Activated CD4-positive, alpha-beta memory T cell treated with anti-CD3 and anti-CD28 coated beads, Interleukin-2, amount 10 ng/mL, durations not matched to agents 7 days and 5 days (primary cell): ENCODE data around the gene NUDT16L1. TPM values are rescaled to one million over a fixed set of nuclear protein-coding genes. Genes with fewer than 3 reads are reported as not detected.
A peak's percentile ranks its signal among the peaks of the same experiment; 100 is the strongest.

Experiments
- CTCF ChIA-PET: fragments of 350-600 bp; sonication (Branson Sonifier 250); formaldehyde crosslinking; loops from one replicate; lab custom pipeline; 2021; ENCODE audit warnings: antibody characterized with exemption, inconsistent platforms; lab: Charles Lee
- POLR2A ChIA-PET: fragments of 350-600 bp; sonication (Branson Sonifier 250); formaldehyde crosslinking; loops from one replicate; lab custom pipeline; 2021; ENCODE audit warnings: antibody characterized with exemption; lab: Charles Lee
- DNase-seq: peaks from one replicate; pipeline ENCODE4 v3.0.0-alpha.2; 2020
- H3K27ac Mint-ChIP-seq: one replicate; pipeline ENCODE4 v1.8.0; 2021; ENCODE audit warnings: mild to moderate bottlenecking, mixed read lengths
- H3K27me3 Mint-ChIP-seq: one replicate; pipeline ENCODE4 v1.8.0; 2021; ENCODE audit warnings: mixed read lengths
- H3K36me3 Mint-ChIP-seq: one replicate; pipeline ENCODE4 v1.8.0; 2021; ENCODE audit warnings: low read depth, mixed read lengths
- H3K4me1 Mint-ChIP-seq: one replicate; pipeline ENCODE4 v1.8.0; 2021; ENCODE audit warnings: mixed read lengths
- H3K4me3 Mint-ChIP-seq: one replicate; pipeline ENCODE4 v1.8.0; 2021; ENCODE audit warnings: mild to moderate bottlenecking, mixed read lengths
- H3K9me3 Mint-ChIP-seq: one replicate; pipeline ENCODE4 v1.8.0; 2021; ENCODE audit warnings: mixed read lengths
- total RNA-seq, 2 experiments: library from RNA; stranded (reverse); gene quantifications; one replicate each; pipeline ENCODE4 v1.2.3, GENCODE V29; 2021

The NUDT16L1 gene
- total RNA-seq, 2 experiments from 2014 or later, result 24.2 to 25.5 TPM

DNA sequence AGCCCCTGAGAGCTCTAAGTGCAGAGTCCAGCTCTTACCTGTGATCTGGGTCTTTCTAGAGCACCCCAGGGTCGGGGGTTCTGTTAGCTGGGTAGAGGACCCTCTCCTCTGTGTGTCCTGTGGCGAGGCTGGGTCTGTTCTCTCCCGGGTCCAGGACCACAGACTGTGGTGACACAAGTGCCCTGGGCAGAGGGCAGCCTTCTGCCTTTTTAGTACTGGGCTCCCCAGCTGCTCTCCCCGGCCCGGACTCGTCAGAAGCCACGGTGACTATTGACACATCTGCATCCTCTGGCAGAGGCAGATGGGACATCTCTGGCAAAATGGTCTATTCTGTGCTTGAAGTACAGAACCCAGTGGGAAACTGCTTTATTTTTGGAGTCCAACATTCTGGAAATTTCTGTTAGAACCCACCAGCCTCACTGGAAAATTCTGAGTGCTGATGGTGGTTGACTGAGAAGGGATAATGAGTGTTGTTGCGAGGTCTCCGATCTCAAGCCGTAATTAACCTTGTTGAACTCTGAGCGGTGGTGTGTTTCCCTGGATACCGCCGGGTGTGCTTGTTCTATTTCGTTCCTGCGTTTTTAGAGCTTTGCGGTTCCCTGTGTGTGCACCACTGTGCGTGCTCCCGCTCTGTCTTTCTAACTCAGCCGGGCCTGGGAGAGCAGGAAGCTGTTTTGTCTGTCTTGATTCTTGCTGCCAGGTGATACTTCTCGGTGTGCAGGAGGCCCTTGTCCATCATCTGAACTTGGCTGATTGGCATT, 26.0 kb upstream of the NUDT16L1 start:
- Mint-ChIP-seq H3K27ac (peak overlapping the region; percentile 37), H3K9me3 (no peaks in the 10 kb centered on the region), H3K4me3 (no peak overlapping the region), H3K27me3 (no peaks in the 10 kb centered on the region), H3K36me3 (peaks cover 22% of the 10 kb centered on the region), H3K4me1 (peaks cover 40% of the 10 kb centered on the region)
- CTCF ChIA-PET, result interaction anchor here (0.5 to 1.1 kb wide), 3 partner anchors 9 to 48 kb away, joined by 3 to 4 read pairs (median 3); no protein-coding TSS in a partner anchor
- POLR2A ChIA-PET, result interaction anchor here (0.6 kb wide), 1 partner anchor 180 kb away, joined by 3 read pairs; no protein-coding TSS in a partner anchor
- DNase-seq, result no peak

- no peaks in the 10 kb centered on the region for H3K27me3 Mint-ChIP-seq
- H3K27ac Mint-ChIP-seq, result no peak overlapping the region
- H3K9me3 Mint-ChIP-seq, result no peaks in the 10 kb centered on the region
- ChIA-PET POLR2A (interaction anchor here (0.6 kb wide), 1 partner anchor 181 kb away, joined by 3 read pairs; no protein-coding TSS in a partner anchor), CTCF (interaction anchor here (1.1 kb wide), 1 partner anchor 18 kb away, joined by 4 read pairs; no protein-coding TSS in a partner anchor)
- no peak overlapping the region for H3K4me3 Mint-ChIP-seq
- H3K36me3 Mint-ChIP-seq, result peaks cover 20% of the 10 kb centered on the region
- peaks cover 35% of the 10 kb centered on the region for H3K4me1 Mint-ChIP-seq
- no peak for DNase-seq
These were observed 24.9 kb upstream of the NUDT16L1 start for GRCh38 chr16:4668313-4668960.

DNA sequence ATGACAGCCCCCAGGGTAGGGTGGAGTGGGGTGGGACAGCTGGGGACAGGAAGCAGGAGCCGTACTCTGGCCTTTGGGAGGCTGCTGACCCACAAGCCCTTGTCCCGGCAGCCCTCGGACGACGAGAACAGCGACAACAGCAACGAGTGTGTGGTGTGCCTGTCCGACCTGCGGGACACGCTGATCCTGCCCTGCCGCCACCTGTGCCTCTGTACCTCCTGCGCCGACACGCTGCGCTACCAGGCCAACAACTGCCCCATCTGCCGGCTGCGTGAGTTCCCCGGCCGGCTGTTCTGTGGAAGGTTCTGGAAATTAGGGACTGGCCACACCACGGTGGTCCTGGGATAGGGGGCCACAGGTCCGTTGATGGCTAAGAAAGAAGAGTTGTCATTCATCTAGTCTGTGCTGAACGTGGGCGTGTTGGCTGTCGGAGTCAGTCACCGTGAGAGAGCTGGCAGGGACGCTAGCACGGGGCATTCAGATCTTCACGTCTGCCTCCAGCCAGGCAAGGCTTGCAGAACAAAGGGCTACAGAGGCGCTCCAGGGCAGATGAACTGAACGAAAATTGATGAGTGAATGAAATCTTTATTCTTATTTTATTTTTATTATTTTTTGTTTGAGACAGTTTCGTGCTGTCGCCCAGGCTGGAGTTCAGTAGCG, 19.8 kb upstream of the NUDT16L1 start:
- CTCF ChIA-PET, result no interaction called here

GRCh38 chr16:4674926-4675530, 18.3 kb upstream of the NUDT16L1 start:
- H3K4me1 Mint-ChIP-seq, result peaks cover 33% of the 10 kb centered on the region
- H3K36me3 Mint-ChIP-seq, result peaks cover 24% of the 10 kb centered on the region
- no peak for DNase-seq
- POLR2A ChIA-PET, result no interaction called here
- no peak overlapping the region for H3K4me3 Mint-ChIP-seq
- H3K27me3 Mint-ChIP-seq, result no peaks in the 10 kb centered on the region
- peak overlapping the region; percentile 100 for H3K27ac Mint-ChIP-seq
- no peaks in the 10 kb centered on the region for H3K9me3 Mint-ChIP-seq
- CTCF ChIA-PET, result no interaction called here

More for the DNA sequence above, 19.8 kb upstream of the NUDT16L1 start:
- H3K9me3 Mint-ChIP-seq, result no peaks in the 10 kb centered on the region
- H3K27ac Mint-ChIP-seq, result no peak overlapping the region
- peaks cover 26% of the 10 kb centered on the region for H3K36me3 Mint-ChIP-seq
- peaks cover 32% of the 10 kb centered on the region for H3K4me1 Mint-ChIP-seq
- POLR2A ChIA-PET, result no interaction called here
- no peak for DNase-seq
- H3K4me3 Mint-ChIP-seq, result no peak overlapping the region
- H3K27me3 Mint-ChIP-seq, result no peaks in the 10 kb centered on the region

DNA sequence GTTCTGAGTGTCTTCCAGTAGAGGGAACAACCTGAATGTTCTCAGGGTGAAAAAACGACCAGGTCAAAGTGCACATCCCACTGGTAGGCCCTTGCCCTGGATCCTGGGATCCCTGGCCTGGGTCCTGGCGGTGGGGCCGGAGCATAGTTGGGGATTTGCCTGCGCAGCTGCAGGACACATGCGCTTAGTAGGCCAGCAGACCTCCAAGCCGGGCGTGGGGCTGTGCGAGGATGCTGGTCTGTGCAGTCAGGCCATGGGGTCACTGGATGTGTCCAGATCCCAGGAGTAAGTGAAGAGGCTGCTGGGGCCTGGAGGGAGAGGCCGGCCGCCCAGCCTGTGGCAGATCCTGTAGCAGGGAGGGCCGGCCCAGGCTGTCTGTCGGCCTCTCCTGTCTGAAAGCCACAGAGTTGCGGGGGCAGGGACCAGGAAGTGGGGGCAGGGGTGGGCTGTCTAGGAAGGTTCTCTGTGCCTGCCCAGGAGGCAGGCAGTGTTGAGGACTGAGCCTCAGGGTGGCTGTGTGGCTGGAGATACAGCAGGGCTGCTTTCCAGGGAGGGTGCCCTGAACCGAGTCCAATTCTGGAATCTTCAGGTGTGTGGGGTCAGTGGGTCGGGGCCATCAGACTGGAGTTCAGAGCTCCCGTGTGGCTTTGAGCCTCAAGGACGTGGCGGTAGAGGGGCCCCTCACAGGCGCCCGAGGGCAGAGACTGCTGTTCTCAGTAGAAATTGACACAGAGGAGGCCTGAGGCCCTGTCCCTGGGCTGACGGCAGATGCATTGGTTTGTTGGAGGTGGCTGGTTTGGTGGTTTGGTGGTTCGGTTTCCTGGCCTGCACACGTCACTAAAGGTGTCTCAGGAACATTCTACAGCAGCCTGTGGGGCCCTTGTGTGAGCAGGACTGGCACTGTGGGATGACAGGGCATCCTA, 17.2 kb upstream of the NUDT16L1 start:
- H3K27me3 Mint-ChIP-seq, result no peaks in the 10 kb centered on the region
- CTCF ChIA-PET, result interaction anchor here (1.1 to 1.2 kb wide), 2 partner anchors 8 to 90 kb away, joined by 3 read pairs; no protein-coding TSS in a partner anchor
- H3K27ac Mint-ChIP-seq, result peak overlapping the region; percentile 100
- DNase-seq, result peak; percentile 89
- peaks cover 33% of the 10 kb centered on the region for H3K4me1 Mint-ChIP-seq
- no peaks in the 10 kb centered on the region for H3K9me3 Mint-ChIP-seq
- H3K36me3 Mint-ChIP-seq, result peaks cover 24% of the 10 kb centered on the region
- H3K4me3 Mint-ChIP-seq, result peak overlapping the region; percentile 62
- POLR2A ChIA-PET, result interaction anchor here (0.7 to 2.5 kb wide), 9 partner anchors 12 to 171 kb away, joined by 3 to 20 read pairs (median 3); partner anchors contain the start of gene NUDT16L1

- DNase-seq, result peak; percentile 34
- Mint-ChIP-seq H3K36me3 (peaks cover 27% of the 10 kb centered on the region), H3K27ac (peak overlapping the region; percentile 100), H3K27me3 (no peaks in the 10 kb centered on the region), H3K9me3 (no peaks in the 10 kb centered on the region), H3K4me1 (peaks cover 33% of the 10 kb centered on the region), H3K4me3 (peak overlapping the region; percentile 62)
- ChIA-PET POLR2A (interaction anchor here (0.7 to 2.5 kb wide), 9 partner anchors 12 to 172 kb away, joined by 3 to 20 read pairs (median 3); partner anchors contain the start of gene NUDT16L1), CTCF (interaction anchor here (0.9 to 1.2 kb wide), 3 partner anchors 9 to 91 kb away, joined by 3 read pairs; no protein-coding TSS in a partner anchor)
These were observed 16.5 kb upstream of the NUDT16L1 start for GRCh38 chr16:4676831-4677230.

- Mint-ChIP-seq H3K36me3 (peaks cover 25% of the 10 kb centered on the region), H3K4me1 (peaks cover 33% of the 10 kb centered on the region), H3K9me3 (no peaks in the 10 kb centered on the region), H3K4me3 (no peak overlapping the region), H3K27ac (peak overlapping the region; percentile 100), H3K27me3 (no peaks in the 10 kb centered on the region)
- ChIA-PET CTCF (interaction anchor here (0.9 to 1.2 kb wide), 3 partner anchors 10 to 92 kb away, joined by 3 read pairs; no protein-coding TSS in a partner anchor), POLR2A (interaction anchor here (0.8 to 2.5 kb wide), 7 partner anchors 13 to 172 kb away, joined by 3 to 20 read pairs (median 4); partner anchors contain the start of gene NUDT16L1)
- no peak for DNase-seq
These were observed 16.0 kb upstream of the NUDT16L1 start for GRCh38 chr16:4677390-4677789.

DNA sequence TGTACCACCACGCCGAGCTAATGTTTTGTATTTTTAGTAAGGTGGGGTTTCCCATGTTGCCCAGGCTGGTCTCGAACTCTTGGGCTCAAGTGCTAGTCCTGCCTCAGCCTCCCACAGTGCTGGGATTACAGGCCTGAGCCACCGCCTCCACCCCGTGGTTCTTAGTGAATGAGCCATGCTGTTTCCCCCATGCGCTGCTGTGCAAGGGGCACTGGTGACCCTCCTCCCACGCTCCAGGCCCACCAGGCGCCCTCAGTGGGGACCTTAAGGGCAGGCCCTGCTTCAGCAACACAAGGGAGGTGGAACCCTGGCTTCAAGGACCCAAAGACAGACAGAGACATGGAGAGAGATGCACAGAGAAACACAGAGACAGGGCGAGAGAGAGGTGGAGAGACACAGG, 15.4 kb upstream of the NUDT16L1 start:
- DNase-seq, result no peak
- H3K4me3 Mint-ChIP-seq, result no peak overlapping the region
- H3K4me1 Mint-ChIP-seq, result peaks cover 33% of the 10 kb centered on the region
- no peaks in the 10 kb centered on the region for H3K9me3 Mint-ChIP-seq
- ChIA-PET POLR2A (interaction anchor here (2.5 kb wide), 1 partner anchor 15 kb away, joined by 20 read pairs; the partner anchor contains the start of gene NUDT16L1), CTCF (no interaction called here)
- H3K27ac Mint-ChIP-seq, result peak overlapping the region; percentile 64
- H3K36me3 Mint-ChIP-seq, result peaks cover 26% of the 10 kb centered on the region
- no peaks in the 10 kb centered on the region for H3K27me3 Mint-ChIP-seq

DNA sequence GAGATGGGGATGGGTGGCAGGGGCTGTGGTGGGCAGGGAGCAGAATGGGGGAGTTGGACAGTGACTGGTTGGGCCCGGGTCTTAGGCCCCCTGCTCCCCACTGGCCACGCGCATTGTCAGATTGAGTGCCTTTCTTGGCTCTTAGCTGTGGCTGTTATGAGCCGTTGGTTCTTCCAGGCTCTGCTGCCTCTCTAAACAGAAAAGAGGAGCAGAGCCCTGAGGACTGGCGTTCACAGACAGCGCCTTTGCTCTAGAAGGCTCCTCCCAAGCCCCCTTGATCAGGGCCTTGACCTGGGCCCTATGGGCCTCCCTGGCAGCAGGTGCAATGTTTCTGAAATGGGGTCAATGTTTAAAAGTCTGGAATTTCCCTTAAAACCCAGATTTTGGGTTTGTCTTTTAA, 14.8 kb upstream of the NUDT16L1 start:
- Mint-ChIP-seq H3K9me3 (no peaks in the 10 kb centered on the region), H3K4me1 (peaks cover 33% of the 10 kb centered on the region), H3K27me3 (no peaks in the 10 kb centered on the region), H3K36me3 (peaks cover 25% of the 10 kb centered on the region), H3K27ac (peak overlapping the region; percentile 64), H3K4me3 (no peak overlapping the region)
- POLR2A ChIA-PET, result interaction anchor here (1.9 kb wide), 1 partner anchor 15 kb away, joined by 5 read pairs; the partner anchor contains the start of gene NUDT16L1
- CTCF ChIA-PET, result no interaction called here
- DNase-seq, result no peak

DNA sequence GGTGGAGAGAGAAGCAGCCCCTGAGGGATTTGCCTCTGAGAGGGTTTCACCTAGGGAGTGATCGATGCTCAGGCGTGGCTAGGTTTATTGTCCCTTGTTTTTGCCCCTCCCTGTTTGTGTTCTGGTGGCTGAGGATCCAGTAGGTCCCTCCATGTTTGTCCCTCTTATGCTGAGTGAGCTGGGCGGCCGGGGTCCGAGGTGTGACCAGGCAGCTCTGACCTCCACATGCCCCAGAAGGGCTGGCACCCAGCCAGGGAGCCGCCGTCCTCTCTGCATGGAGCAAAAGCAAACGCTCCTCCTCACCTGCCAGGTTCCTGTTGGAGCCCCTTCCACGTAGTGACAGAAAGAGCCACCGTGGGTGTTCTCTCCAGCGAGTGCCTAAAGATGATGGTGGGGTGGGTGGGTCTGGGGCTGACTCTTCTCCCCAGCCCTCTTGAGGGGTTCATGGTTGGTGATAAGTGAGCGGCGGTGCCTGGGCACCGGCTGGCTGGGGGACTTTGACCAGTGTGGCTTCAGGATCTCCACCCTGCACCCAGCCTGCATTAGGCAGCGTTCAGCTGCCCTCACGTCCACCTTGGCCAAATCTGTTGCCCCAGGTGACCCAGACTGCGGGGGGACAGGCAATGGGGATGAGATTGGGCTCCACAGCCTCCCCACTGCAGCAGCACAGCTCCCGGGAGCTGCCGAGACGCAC, 14.1 kb upstream of the NUDT16L1 start:
- POLR2A ChIA-PET, result interaction anchor here (1.9 kb wide), 1 partner anchor 14 kb away, joined by 5 read pairs; the partner anchor contains the start of gene NUDT16L1
- H3K4me3 Mint-ChIP-seq, result no peak overlapping the region
- DNase-seq, result no peak
- H3K27me3 Mint-ChIP-seq, result no peaks in the 10 kb centered on the region
- CTCF ChIA-PET, result no interaction called here
- H3K9me3 Mint-ChIP-seq, result no peaks in the 10 kb centered on the region
- peaks cover 24% of the 10 kb centered on the region for H3K36me3 Mint-ChIP-seq
- H3K27ac Mint-ChIP-seq, result no peak overlapping the region
- H3K4me1 Mint-ChIP-seq, result peaks cover 31% of the 10 kb centered on the region
